RCC 7860 (cell line): Measurements from ENCODE around the gene PCAT6.

Experiments used
- DNase-seq: peaks from one replicate; pipeline ENCODE4 v3.0.0-alpha.2; 2015; ENCODE audit warnings: low spot score
- FAIRE-seq: peaks from 2 replicates; lab custom pipeline; 2012; peaks lifted over from hg19 to GRCh38; lab: Jason Lieb, UNC

PCAT6 gene

GRCh38 chr1:202844259-202844658, 33.5 kb downstream of the PCAT6 start:
- FAIRE-seq (no peak), DNase-seq (no peak)

GRCh38 chr1:202844935-202845334, 34.2 kb downstream of the PCAT6 start:
- FAIRE-seq (no peak), DNase-seq (no peak)

GRCh38 chr1:202848191-202848542, 37.4 kb downstream of the PCAT6 start:
- no peak for DNase-seq
- FAIRE-seq: no peak

- FAIRE-seq (no peak), DNase-seq (no peak)
Measured at GRCh38 chr1:202850593-202851362, 40.0 kb downstream of the PCAT6 start.

- no peak for FAIRE-seq
- DNase-seq: no peak
Measured at GRCh38 chr1:202852163-202852904, 41.6 kb downstream of the PCAT6 start.

- no peak for FAIRE-seq
- no peak for DNase-seq
Measured at GRCh38 chr1:202854787-202855186, 44.0 kb downstream of the PCAT6 start.

GRCh38 chr1:202856014-202856413, 45.3 kb downstream of the PCAT6 start:
- DNase-seq (no peak), FAIRE-seq (no peak)

DNA sequence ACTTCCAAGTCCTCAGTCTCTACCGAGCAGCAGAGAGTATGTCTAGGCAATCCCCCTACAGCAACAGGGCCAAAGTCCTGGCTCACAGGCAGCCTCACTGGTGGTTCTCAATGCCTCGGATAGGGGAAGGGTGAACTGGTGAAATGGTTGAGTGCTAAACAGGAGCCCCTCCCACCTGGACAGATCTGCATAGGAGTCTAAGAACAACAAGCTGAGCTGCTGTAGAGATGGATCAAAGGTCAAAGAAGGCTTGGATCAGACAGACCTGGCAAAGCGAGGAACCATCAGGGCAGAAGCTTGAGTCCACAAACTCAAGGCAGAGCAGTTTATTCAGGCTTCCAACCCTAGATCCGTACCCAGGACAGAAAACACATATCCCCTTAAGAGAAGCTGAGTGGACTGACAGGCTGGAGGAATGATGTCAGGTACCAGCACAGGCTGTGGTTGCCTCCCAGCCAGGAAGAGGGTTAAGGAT, 46.4 kb downstream of the PCAT6 start:
- DNase-seq: no peak
- no peak for FAIRE-seq

GRCh38 chr1:202858331-202858730, 47.6 kb downstream of the PCAT6 start:
- no peak for FAIRE-seq
- no peak for DNase-seq

DNA sequence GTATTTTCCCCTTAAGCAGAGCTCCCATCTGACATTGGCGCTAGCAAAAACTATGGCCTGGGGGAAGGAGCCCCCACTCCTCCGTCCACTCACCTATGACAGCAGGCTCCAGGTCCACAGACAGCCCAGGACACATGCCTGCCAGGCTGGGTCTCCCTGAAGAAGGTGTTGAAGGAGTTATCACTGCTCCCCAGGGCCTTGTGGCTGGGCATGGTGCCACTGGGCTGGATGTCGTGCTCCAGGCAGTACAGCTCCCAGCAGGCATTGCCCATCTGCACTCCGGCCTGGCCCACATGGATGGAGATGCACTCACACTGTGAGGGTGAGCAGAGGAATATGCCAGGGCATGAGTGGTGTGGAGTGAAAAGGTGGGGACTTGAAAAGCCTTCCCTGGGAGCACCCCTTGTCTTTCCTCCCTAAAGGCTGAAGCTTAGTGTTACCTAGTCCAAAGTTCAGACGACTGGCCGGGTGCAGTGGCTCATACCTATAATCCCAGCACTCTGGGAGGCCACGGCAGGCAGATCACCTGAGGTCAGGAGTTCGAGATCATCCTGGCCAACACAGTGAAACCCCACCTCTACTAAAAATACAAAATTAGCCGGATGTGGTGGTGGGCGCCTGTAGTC, 48.1 kb downstream of the PCAT6 start:
- FAIRE-seq: no peak

GRCh38 chr1:202860744-202861419, 50.1 kb downstream of the PCAT6 start:
- FAIRE-seq: no peak

More for the DNA sequence above, 48.1 kb downstream of the PCAT6 start:
- no peak for DNase-seq

More at GRCh38 chr1:202860744-202861419, 50.1 kb downstream of the PCAT6 start:
- DNase-seq: no peak
